GM18502 (cell line): ENCODE results near the gene DDX25.

Experiments used
- ATAC-seq: cut with Tn5 transposase; IDR thresholded peaks from one replicate; pipeline ENCODE4 v1.9.1; 2021; ENCODE audit warnings: mild to moderate bottlenecking; ENCODE audit not compliant: unreplicated experiment, poor library complexity

DDX25 gene

GRCh38 chr11:125967515-125967914 lies 63.2 kb downstream of the DDX25 start:
- no peak for ATAC-seq

GRCh38 chr11:125968354-125968753 lies 64.0 kb downstream of the DDX25 start:
- ATAC-seq: no peak

- no peak for ATAC-seq
Observed at GRCh38 chr11:125971618-125972017, 67.3 kb downstream of the DDX25 start.

GRCh38 chr11:125974284-125974683 lies 70.0 kb downstream of the DDX25 start:
- no peak for ATAC-seq

- ATAC-seq: no peak
Observed at GRCh38 chr11:125975634-125976033, 71.3 kb downstream of the DDX25 start.

- no peak for ATAC-seq
Observed at GRCh38 chr11:125976156-125976555, 71.8 kb downstream of the DDX25 start.

GRCh38 chr11:125977333-125977732 lies 73.0 kb downstream of the DDX25 start:
- no peak for ATAC-seq

- ATAC-seq: no peak
Observed at GRCh38 chr11:125978181-125978716, 73.9 kb downstream of the DDX25 start.
